Measurements from ENCODE around the gene PHC2. TPM values are rescaled to one million over a fixed set of nuclear protein-coding genes. Genes with fewer than 3 reads are reported as not detected.

The PHC2 gene
- total RNA-seq, 1 experiment from 2014 or later = 137 TPM

- ChIA-PET CTCF (interaction anchor here (0.6 to 1.6 kb wide), 3 partner anchors 12 to 195 kb away, joined by 3 to 6 read pairs (median 5); no protein-coding TSS in a partner anchor), POLR2A (no interaction called here)
- intact Hi-C loops (cut with micrococcal nuclease) = no loop called here
- Mint-ChIP-seq H3K4me1 (ENCODE audit: insufficient read depth, unreplicated experiment) (no peaks in the 10 kb centered on the region), H3K27me3 (ENCODE audit: insufficient read depth, unreplicated experiment) (no peaks in the 10 kb centered on the region), H3K9me3 (ENCODE audit: unreplicated experiment) (no peaks in the 10 kb centered on the region), H3K36me3 (ENCODE audit: insufficient read depth, unreplicated experiment) (peaks cover 22% of the 10 kb centered on the region), H3K27ac (ENCODE audit: low read depth, unreplicated experiment) (no peak overlapping the region), H3K4me3 (ENCODE audit: unreplicated experiment) (no peak overlapping the region)
- no TSS peak for BruUV-seq (replicated peaks)
- no peak for DNase-seq (ENCODE audit: unreplicated experiment)
- no peak for TF ChIP-seq CTCF (IDR thresholded peaks at IDR 0.05; ENCODE audit: unreplicated experiment)
Observed at GRCh38 chr1:33275706-33276572, 155.0 kb downstream of the PHC2 start.

DNA sequence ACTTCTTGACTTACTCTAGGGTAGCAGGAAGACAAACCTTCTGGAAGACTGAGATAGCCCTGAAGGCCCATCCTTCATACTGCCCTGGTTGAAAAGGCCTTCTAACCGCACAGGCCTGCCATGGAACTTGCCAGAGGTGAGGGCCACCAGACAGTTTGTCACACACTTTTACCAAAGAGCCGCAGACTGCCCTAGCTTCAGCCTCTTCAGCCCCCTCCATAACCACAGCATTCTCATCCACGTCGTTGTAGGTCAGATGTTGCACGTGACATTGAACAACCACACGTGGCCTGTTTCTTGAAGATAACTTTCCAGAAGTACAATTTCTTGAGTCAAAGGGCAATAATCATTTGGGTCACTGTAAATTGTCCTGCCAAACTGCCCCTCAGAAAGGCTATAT, 155.7 kb downstream of the PHC2 start:
- peaks cover 20% of the 10 kb centered on the region for H3K36me3 Mint-ChIP-seq (ENCODE audit: insufficient read depth, unreplicated experiment)
- no peak for DNase-seq (ENCODE audit: unreplicated experiment)
- no peaks in the 10 kb centered on the region for H3K9me3 Mint-ChIP-seq (ENCODE audit: unreplicated experiment)
- intact Hi-C loops (cut with micrococcal nuclease) = no loop called here
- ChIA-PET CTCF (interaction anchor here (0.6 to 1.6 kb wide), 3 partner anchors 11 to 196 kb away, joined by 3 to 6 read pairs (median 4); no protein-coding TSS in a partner anchor), POLR2A (no interaction called here)
- TF ChIP-seq CTCF (IDR thresholded peaks at IDR 0.05; ENCODE audit: unreplicated experiment) = no peak
- H3K4me1 Mint-ChIP-seq (ENCODE audit: insufficient read depth, unreplicated experiment) = no peaks in the 10 kb centered on the region
- no TSS peak for BruUV-seq (replicated peaks)
- no peaks in the 10 kb centered on the region for H3K27me3 Mint-ChIP-seq (ENCODE audit: insufficient read depth, unreplicated experiment)
- H3K4me3 Mint-ChIP-seq (ENCODE audit: unreplicated experiment) = no peak overlapping the region
- no peak overlapping the region for H3K27ac Mint-ChIP-seq (ENCODE audit: low read depth, unreplicated experiment)

- Mint-ChIP-seq H3K36me3 (ENCODE audit: insufficient read depth, unreplicated experiment) (peaks cover 15% of the 10 kb centered on the region), H3K4me3 (ENCODE audit: unreplicated experiment) (no peak overlapping the region), H3K27me3 (ENCODE audit: insufficient read depth, unreplicated experiment) (no peaks in the 10 kb centered on the region), H3K9me3 (ENCODE audit: unreplicated experiment) (no peaks in the 10 kb centered on the region), H3K27ac (ENCODE audit: low read depth, unreplicated experiment) (no peak overlapping the region), H3K4me1 (ENCODE audit: insufficient read depth, unreplicated experiment) (no peaks in the 10 kb centered on the region)
- no peak for TF ChIP-seq CTCF (IDR thresholded peaks at IDR 0.05; ENCODE audit: unreplicated experiment)
- POLR2A ChIA-PET = interaction anchor here (0.7 kb wide), 1 partner anchor 45 kb away, joined by 3 read pairs; no protein-coding TSS in a partner anchor
- BruUV-seq (replicated peaks) = no TSS peak
- intact Hi-C loops (cut with micrococcal nuclease) = no loop called here
- DNase-seq (ENCODE audit: unreplicated experiment) = no peak
- CTCF ChIA-PET = interaction anchor here (0.8 to 1.5 kb wide), 5 partner anchors 19 to 197 kb away, joined by 3 to 6 read pairs (median 5); no protein-coding TSS in a partner anchor
Observed at GRCh38 chr1:33274446-33274845, 156.4 kb downstream of the PHC2 start.

- POLR2A ChIA-PET = interaction anchor here (0.7 kb wide), 1 partner anchor 45 kb away, joined by 3 read pairs; no protein-coding TSS in a partner anchor
- no peaks in the 10 kb centered on the region for H3K4me1 Mint-ChIP-seq (ENCODE audit: insufficient read depth, unreplicated experiment)
- BruUV-seq (replicated peaks) = no TSS peak
- peaks cover 15% of the 10 kb centered on the region for H3K36me3 Mint-ChIP-seq (ENCODE audit: insufficient read depth, unreplicated experiment)
- H3K4me3 Mint-ChIP-seq (ENCODE audit: unreplicated experiment) = no peak overlapping the region
- no peak overlapping the region for H3K27ac Mint-ChIP-seq (ENCODE audit: low read depth, unreplicated experiment)
- CTCF ChIA-PET = interaction anchor here (0.8 to 1.0 kb wide), 4 partner anchors 20 to 55 kb away, joined by 3 to 6 read pairs (median 5); no protein-coding TSS in a partner anchor
- no peak for DNase-seq (ENCODE audit: unreplicated experiment)
- intact Hi-C loops (cut with micrococcal nuclease) = no loop called here
- no peaks in the 10 kb centered on the region for H3K27me3 Mint-ChIP-seq (ENCODE audit: insufficient read depth, unreplicated experiment)
- no peaks in the 10 kb centered on the region for H3K9me3 Mint-ChIP-seq (ENCODE audit: unreplicated experiment)
- TF ChIP-seq CTCF (IDR thresholded peaks at IDR 0.05; ENCODE audit: unreplicated experiment) = no peak
Observed at GRCh38 chr1:33273961-33274371, 156.9 kb downstream of the PHC2 start.
